HG02610 (cell line): Measurements from ENCODE around the gene ZNF768.

Experiments used
- ATAC-seq: cut with Tn5 transposase; IDR thresholded peaks from one replicate; pipeline ENCODE4 v1.9.1; 2021; ENCODE audit warnings: mild to moderate bottlenecking, moderate library complexity; ENCODE audit not compliant: unreplicated experiment

The ZNF768 gene

GRCh38 chr16:30474684-30475083 is 51.7 kb downstream of the ZNF768 start:
- no peak for ATAC-seq

GRCh38 chr16:30474074-30474452 is 52.3 kb downstream of the ZNF768 start:
- ATAC-seq, result no peak
